GM19438 (cell line): Measurements from ENCODE around the gene ITSN2.
"Not testable (repeated sequence)": the region's sequence is repeated elsewhere in the genome, so short reads cannot be mapped to it uniquely, and the experiment has no call there.

ENCODE experiments used
- ATAC-seq: cut with Tn5 transposase; IDR thresholded peaks from one replicate; pipeline ENCODE4 v1.9.1; 2021; ENCODE audit warnings: low read depth; ENCODE audit not compliant: unreplicated experiment

ITSN2 gene

GRCh38 chr2:24225499-24226242 is 134.7 kb downstream of the ITSN2 start:
- no peak for ATAC-seq

GRCh38 chr2:24222946-24223345 is 137.4 kb downstream of the ITSN2 start:
- ATAC-seq, result no peak

- ATAC-seq, result no peak
These were observed 138.8 kb downstream of the ITSN2 start for GRCh38 chr2:24221343-24222050.

GRCh38 chr2:24220554-24221291 is 139.6 kb downstream of the ITSN2 start:
- no peak for ATAC-seq

GRCh38 chr2:24214880-24215279 is 145.5 kb downstream of the ITSN2 start:
- ATAC-seq, result peak; percentile 89

GRCh38 chr2:24211408-24211807 is 148.9 kb downstream of the ITSN2 start:
- no peak for ATAC-seq

GRCh38 chr2:24210723-24211122 is 149.6 kb downstream of the ITSN2 start:
- no peak for ATAC-seq

GRCh38 chr2:24210106-24210455 is 150.3 kb downstream of the ITSN2 start:
- no peak for ATAC-seq

GRCh38 chr2:24209389-24210105 is 150.8 kb downstream of the ITSN2 start:
- ATAC-seq, result no peak

- no peak for ATAC-seq
These were observed 151.8 kb downstream of the ITSN2 start for GRCh38 chr2:24208490-24208889.

GRCh38 chr2:24207359-24207758 is 153.0 kb downstream of the ITSN2 start:
- ATAC-seq, result no peak

- ATAC-seq, result no peak
These were observed 153.6 kb downstream of the ITSN2 start for GRCh38 chr2:24206714-24207113.

- ATAC-seq, result no peak
These were observed 154.1 kb downstream of the ITSN2 start for GRCh38 chr2:24206242-24206641.

GRCh38 chr2:24205131-24205530 is 155.2 kb downstream of the ITSN2 start:
- no peak for ATAC-seq

GRCh38 chr2:24204505-24204904 is 155.8 kb downstream of the ITSN2 start:
- ATAC-seq, result no peak

GRCh38 chr2:24203787-24204150 is 156.6 kb downstream of the ITSN2 start:
- ATAC-seq, result no peak

GRCh38 chr2:24203029-24203786 is 157.1 kb downstream of the ITSN2 start:
- ATAC-seq, result no peak

- no peak for ATAC-seq
These were observed 159.5 kb downstream of the ITSN2 start for GRCh38 chr2:24200799-24201198.

- no peak for ATAC-seq
These were observed 160.3 kb downstream of the ITSN2 start for GRCh38 chr2:24199968-24200590.

GRCh38 chr2:24197213-24197612 is 163.1 kb downstream of the ITSN2 start:
- ATAC-seq, result not testable (repeated sequence)
